ENCODE data around the gene ARHGAP15.

The ARHGAP15 gene

DNA sequence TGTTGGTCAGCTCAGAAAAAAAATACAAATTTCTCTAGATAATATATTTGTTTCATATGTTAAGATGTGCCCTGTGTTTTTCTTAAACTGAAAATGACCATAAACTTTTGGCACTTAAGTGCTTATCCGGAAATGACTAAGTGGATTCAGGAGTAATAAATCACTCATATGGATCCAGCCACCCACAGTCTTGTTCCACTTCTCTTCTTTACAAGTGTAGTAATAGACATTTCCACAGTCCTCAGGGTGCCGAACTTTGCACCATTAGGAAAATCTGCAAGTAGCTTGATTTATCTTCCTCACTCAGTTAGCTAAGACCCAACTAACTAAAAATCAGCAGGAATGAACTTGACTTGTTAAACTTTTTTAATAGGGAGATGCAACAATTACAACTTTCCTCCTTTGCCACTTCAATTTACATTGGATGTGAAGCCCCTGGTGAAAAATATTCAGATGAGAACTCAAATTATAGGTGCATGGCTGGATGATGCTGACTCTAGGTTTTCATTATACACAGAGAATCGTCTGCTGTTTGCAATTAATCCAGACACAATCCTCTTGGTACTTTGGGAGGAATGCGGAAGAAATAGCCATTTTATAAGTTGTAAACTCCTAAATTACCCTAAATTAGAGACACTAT, 322.5 kb downstream of the ARHGAP15 start:
- no peaks in the 10 kb centered on the region for H3K36me3 ChIP-seq (ENCODE audit: control insufficient read depth, low read length)
- TF ChIP-seq EZH2phosphoT487 (IDR thresholded peaks at IDR 0.05; ENCODE audit: borderline replicate concordance, low read length) = no peak
- TF ChIP-seq, protein P1, sequence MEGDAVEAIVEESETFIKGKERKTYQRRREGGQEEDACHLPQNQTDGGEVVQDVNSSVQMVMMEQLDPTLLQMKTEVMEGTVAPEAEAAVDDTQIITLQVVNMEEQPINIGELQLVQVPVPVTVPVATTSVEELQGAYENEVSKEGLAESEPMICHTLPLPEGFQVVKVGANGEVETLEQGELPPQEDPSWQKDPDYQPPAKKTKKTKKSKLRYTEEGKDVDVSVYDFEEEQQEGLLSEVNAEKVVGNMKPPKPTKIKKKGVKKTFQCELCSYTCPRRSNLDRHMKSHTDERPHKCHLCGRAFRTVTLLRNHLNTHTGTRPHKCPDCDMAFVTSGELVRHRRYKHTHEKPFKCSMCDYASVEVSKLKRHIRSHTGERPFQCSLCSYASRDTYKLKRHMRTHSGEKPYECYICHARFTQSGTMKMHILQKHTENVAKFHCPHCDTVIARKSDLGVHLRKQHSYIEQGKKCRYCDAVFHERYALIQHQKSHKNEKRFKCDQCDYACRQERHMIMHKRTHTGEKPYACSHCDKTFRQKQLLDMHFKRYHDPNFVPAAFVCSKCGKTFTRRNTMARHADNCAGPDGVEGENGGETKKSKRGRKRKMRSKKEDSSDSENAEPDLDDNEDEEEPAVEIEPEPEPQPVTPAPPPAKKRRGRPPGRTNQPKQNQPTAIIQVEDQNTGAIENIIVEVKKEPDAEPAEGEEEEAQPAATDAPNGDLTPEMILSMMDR (IDR thresholded peaks at IDR 0.05; ENCODE audit: low read depth, low read length, poor library complexity, severe bottlenecking) = no peak
- H3K79me2 ChIP-seq (ENCODE audit: control insufficient read depth, low read length) = no peaks in the 10 kb centered on the region
- H3K9me2 ChIP-seq (replicated peaks; ENCODE audit: control insufficient read depth, low read length) = no peaks in the 10 kb centered on the region
- H3K27me3 ChIP-seq (ENCODE audit: control insufficient read depth, low read length) = no peaks in the 10 kb centered on the region
- no peaks in the 10 kb centered on the region for H4K20me1 ChIP-seq (ENCODE audit: control insufficient read depth, insufficient read depth, low read depth, low read length)
- H3K4me2 ChIP-seq (ENCODE audit: low read length) = no peak overlapping the region
- no peaks in the 10 kb centered on the region for H3F3A ChIP-seq (ENCODE audit: control insufficient read depth, insufficient read depth)
- H3K4me1 ChIP-seq (ENCODE audit: control insufficient read depth, low read length) = no peaks in the 10 kb centered on the region
- H3K9me3 ChIP-seq (ENCODE audit: control insufficient read depth, insufficient read depth, low read length) = no peaks in the 10 kb centered on the region
- no peak overlapping the region for H3K27ac ChIP-seq (ENCODE audit: low read depth, low read length)
- no peak overlapping the region for H3K4me3 ChIP-seq (ENCODE audit: low read length)

DNA sequence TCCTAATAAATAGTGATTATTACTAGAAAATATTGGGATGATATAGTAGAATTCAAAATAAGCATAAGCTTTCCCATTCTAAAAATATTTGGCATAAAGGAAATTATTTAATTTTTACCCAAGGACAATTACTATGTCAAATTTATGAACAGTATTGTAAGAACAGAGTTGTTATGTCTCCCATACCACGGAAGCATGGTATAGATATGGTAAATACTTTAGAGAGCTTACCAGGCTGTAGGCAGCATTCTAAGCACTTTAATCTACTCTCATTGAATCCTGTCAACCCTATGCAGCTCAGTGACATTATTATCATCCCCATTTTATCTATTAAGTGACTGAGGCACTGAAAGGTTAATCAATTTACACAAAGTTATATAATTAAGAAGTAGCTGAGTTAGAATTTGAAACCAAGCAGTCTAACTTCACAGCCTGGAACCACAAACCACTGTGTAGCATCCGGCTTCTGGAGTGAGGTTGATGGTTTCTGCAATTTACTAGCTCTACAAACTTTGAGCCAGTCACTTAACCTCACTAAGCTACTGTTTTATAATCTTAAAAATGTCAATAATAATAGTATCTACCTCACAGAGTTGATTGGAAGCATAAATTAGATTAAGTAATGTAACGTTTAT, 323.7 kb downstream of the ARHGAP15 start:
- TF ChIP-seq, protein P1 (IDR thresholded peaks at IDR 0.05; ENCODE audit: low read depth, low read length, poor library complexity, severe bottlenecking) = no peak
- TF ChIP-seq EZH2phosphoT487 (IDR thresholded peaks at IDR 0.05; ENCODE audit: borderline replicate concordance, low read length) = no peak
- H3K4me1 ChIP-seq (ENCODE audit: control insufficient read depth, low read length) = no peaks in the 10 kb centered on the region
- no peaks in the 10 kb centered on the region for H4K20me1 ChIP-seq (ENCODE audit: control insufficient read depth, insufficient read depth, low read depth, low read length)
- no peaks in the 10 kb centered on the region for H3F3A ChIP-seq (ENCODE audit: control insufficient read depth, insufficient read depth)
- no peaks in the 10 kb centered on the region for H3K9me2 ChIP-seq (replicated peaks; ENCODE audit: control insufficient read depth, low read length)
- H3K27ac ChIP-seq (ENCODE audit: low read depth, low read length) = no peak overlapping the region
- H3K4me2 ChIP-seq (ENCODE audit: low read length) = no peak overlapping the region
- H3K4me3 ChIP-seq (ENCODE audit: low read length) = no peak overlapping the region
- no peaks in the 10 kb centered on the region for H3K79me2 ChIP-seq (ENCODE audit: control insufficient read depth, low read length)
- H3K27me3 ChIP-seq (ENCODE audit: control insufficient read depth, low read length) = no peaks in the 10 kb centered on the region
- H3K9me3 ChIP-seq (ENCODE audit: control insufficient read depth, insufficient read depth, low read length) = no peaks in the 10 kb centered on the region
- H3K36me3 ChIP-seq (ENCODE audit: control insufficient read depth, low read length) = no peaks in the 10 kb centered on the region

DNA sequence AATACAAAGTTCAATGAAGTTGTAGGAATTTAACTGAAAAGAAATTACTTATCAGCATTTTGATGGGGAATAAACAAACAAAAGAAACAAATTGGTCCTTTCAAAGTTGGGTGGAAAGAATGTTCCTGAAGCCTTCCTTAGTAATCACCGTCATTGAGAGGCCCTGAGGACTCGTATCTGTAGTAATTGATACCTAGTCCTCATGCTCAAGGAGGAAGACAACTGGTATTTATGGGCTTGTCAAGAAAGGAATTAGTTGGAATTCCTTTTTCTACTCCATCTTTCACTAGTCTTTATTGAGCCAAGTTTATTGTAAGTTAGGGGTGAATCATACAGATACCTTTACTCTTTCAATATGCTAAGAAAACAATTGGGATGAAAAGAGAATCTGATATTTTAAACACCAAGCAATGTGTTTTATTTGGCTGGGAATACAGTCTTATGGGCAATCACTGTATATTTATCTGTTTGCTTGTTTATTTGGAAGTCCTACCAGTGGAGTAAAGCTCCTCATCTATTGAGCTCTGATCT, 324.8 kb downstream of the ARHGAP15 start:
- TF ChIP-seq, protein P1 (IDR thresholded peaks at IDR 0.05; ENCODE audit: low read depth, low read length, poor library complexity, severe bottlenecking) = no peak
- no peak for TF ChIP-seq EZH2phosphoT487 (IDR thresholded peaks at IDR 0.05; ENCODE audit: borderline replicate concordance, low read length)

More for the DNA sequence above, 324.8 kb downstream of the ARHGAP15 start:
- Histone ChIP-seq H3K4me2 (ENCODE audit: low read length) (no peak overlapping the region), H3K79me2 (ENCODE audit: control insufficient read depth, low read length) (no peaks in the 10 kb centered on the region), H3K4me1 (ENCODE audit: control insufficient read depth, low read length) (no peaks in the 10 kb centered on the region), H3K4me3 (ENCODE audit: low read length) (no peak overlapping the region), H3K27me3 (ENCODE audit: control insufficient read depth, low read length) (no peaks in the 10 kb centered on the region), H3K27ac (ENCODE audit: low read depth, low read length) (no peak overlapping the region), H3K9me2 (replicated peaks; ENCODE audit: control insufficient read depth, low read length) (no peaks in the 10 kb centered on the region), H4K20me1 (ENCODE audit: control insufficient read depth, insufficient read depth, low read depth, low read length) (no peaks in the 10 kb centered on the region), H3F3A (ENCODE audit: control insufficient read depth, insufficient read depth) (no peaks in the 10 kb centered on the region), H3K9me3 (ENCODE audit: control insufficient read depth, insufficient read depth, low read length) (no peaks in the 10 kb centered on the region), H3K36me3 (ENCODE audit: control insufficient read depth, low read length) (no peaks in the 10 kb centered on the region)
